ENCODE results near the gene IL22RA2. TPM values are rescaled to one million over a fixed set of nuclear protein-coding genes. Genes with fewer than 3 reads are reported as not detected.

Gene IL22RA2
- polyA plus RNA-seq, 3 donors from 2014 or later, result not detected

DNA sequence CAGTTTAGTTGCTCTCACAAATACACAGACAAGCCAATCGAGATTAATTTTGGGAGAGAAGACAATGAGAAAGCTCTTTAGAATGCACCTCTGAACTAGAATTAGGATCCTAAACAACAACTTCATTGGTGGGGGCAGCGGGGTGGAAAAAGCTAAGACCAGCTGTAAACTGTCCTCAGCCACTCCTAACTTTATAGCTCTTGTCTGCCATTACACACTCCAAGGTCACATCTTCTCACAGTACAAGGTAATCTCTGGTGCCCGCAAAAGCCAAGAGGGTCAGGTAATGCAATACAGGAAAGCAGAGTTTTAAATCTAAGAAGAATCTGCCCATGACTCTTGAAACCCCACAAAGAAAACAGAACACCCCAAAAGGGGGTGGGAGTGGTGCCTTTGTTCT is 17.8 kb upstream of the IL22RA2 start:
- Mint-ChIP-seq H3K4me1 (peaks cover 9 to 12% of the 10 kb centered on the region in 2 donors), H3K4me3 (no peak overlapping the region), H3K27ac (no peak overlapping the region), H3K27me3 (ENCODE audit: low read depth in 3 of 3) (peaks cover 0 to 7% (median 2%) of the 10 kb centered on the region in 3 donors), H3K36me3 (peaks cover 0 to 9% (median 8%) of the 10 kb centered on the region in 3 donors), H3K9me3 (peaks cover 0 to 18% (median 7%) of the 10 kb centered on the region in 6 donors)
- no peak for DNase-seq

DNA sequence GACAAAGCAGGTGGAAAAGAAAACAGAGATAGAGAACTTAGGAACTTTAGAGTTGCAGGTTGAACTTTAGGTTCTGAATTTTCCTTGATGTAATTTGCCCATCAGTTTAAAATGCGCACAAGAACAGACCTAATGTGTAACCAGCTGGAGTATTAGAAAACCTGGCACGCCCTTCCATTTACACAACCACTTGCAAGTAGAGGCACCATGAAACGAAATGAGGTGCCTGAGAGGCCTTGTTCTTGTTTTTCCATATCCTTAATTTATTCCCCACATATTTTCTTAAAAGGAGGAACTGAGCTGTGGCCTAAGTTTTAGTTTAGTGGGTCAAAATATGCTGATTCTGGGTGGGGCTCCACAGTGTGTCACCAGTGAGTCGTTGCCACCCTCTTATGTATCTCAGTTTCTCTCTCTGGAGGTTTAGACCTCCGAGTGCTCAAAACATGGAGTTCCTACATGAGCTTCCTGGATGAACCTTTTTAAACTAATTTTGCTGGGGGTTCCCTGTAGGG is 17.2 kb upstream of the IL22RA2 start:
- peaks cover 3 to 6% of the 10 kb centered on the region in 2 donors for H3K4me1 Mint-ChIP-seq
- peaks cover 0 to 5% (median 2%) of the 10 kb centered on the region in 3 donors for H3K27me3 Mint-ChIP-seq (ENCODE audit: low read depth in 3 of 3)
- H3K4me3 Mint-ChIP-seq, result no peak overlapping the region
- H3K36me3 Mint-ChIP-seq, result peaks cover 3 to 9% (median 8%) of the 10 kb centered on the region in 3 donors
- H3K27ac Mint-ChIP-seq, result no peak overlapping the region
- peaks cover 0 to 24% (median 9%) of the 10 kb centered on the region in 6 donors for H3K9me3 Mint-ChIP-seq
- DNase-seq, result no peak

DNA sequence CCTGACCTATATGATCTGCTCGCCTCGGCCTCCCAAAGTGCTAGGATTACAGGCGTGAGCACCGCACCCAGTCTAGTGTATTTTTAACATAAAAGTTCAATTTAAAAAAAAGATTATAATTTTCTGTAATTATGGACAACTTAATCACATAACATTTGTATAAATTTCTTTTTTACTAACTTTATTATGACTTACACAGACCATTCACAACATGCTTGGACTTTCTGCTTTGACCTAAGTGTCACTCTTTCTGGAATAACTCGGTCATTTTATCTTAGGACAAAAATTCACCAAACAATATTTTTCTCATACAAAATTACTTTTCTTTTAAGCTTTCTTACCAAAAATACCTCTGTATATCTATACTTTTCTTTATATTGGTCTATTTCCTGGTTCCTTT is 15.4 kb upstream of the IL22RA2 start:
- H3K36me3 Mint-ChIP-seq, result peaks cover 7 to 13% (median 9%) of the 10 kb centered on the region in 3 donors
- H3K27ac Mint-ChIP-seq, result no peak overlapping the region
- no peak for DNase-seq
- peaks cover 0 to 5% (median 2%) of the 10 kb centered on the region in 3 donors for H3K27me3 Mint-ChIP-seq (ENCODE audit: low read depth in 3 of 3)
- peaks cover 8 to 41% (median 22%) of the 10 kb centered on the region in 6 donors for H3K9me3 Mint-ChIP-seq
- H3K4me3 Mint-ChIP-seq, result no peak overlapping the region
- H3K4me1 Mint-ChIP-seq, result no peaks in the 10 kb centered on the region

DNA sequence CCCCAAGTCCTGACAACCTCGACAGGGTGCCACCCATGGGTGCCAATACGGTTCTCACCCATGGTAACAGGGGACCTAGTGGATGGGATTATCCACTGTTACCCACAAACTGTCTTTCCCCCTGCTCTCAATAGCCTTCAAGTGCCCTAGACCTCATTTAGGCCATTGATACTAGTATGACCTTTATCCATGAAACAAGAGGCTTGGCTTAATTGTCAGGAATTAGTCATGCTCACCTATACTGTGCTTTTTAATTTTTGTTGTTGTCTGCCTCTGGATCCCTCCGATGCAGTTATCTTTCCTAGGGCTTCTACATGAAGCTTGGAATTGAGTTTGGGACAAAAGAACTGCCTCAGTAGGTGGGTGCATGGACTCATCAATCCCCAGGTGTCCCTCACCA is 11.8 kb upstream of the IL22RA2 start:
- H3K4me3 Mint-ChIP-seq, result no peak overlapping the region
- peaks cover 13 to 23% (median 18%) of the 10 kb centered on the region in 3 donors for H3K36me3 Mint-ChIP-seq
- H3K4me1 Mint-ChIP-seq, result no peaks in the 10 kb centered on the region
- H3K27me3 Mint-ChIP-seq (ENCODE audit: low read depth in 3 of 3), result peaks cover 0 to 2% (median 2%) of the 10 kb centered on the region in 3 donors
- H3K9me3 Mint-ChIP-seq, result peaks cover 30 to 73% (median 52%) of the 10 kb centered on the region in 6 donors
- no peak for DNase-seq
- no peak overlapping the region for H3K27ac Mint-ChIP-seq

- Mint-ChIP-seq H3K27ac (no peak overlapping the region), H3K4me1 (no peaks in the 10 kb centered on the region), H3K27me3 (ENCODE audit: low read depth in 3 of 3) (peaks cover 0 to 2% (median 2%) of the 10 kb centered on the region in 3 donors), H3K4me3 (no peak overlapping the region), H3K36me3 (peaks cover 18 to 28% (median 19%) of the 10 kb centered on the region in 3 donors), H3K9me3 (peaks cover 34 to 74% (median 53%) of the 10 kb centered on the region in 6 donors)
- DNase-seq, result no peak
These were observed 9.2 kb upstream of the IL22RA2 start for GRCh38 chr6:137182654-137183073.

- Mint-ChIP-seq H3K9me3 (peaks cover 34 to 69% (median 51%) of the 10 kb centered on the region in 6 donors), H3K27ac (no peak overlapping the region), H3K4me3 (no peak overlapping the region), H3K36me3 (peaks cover 15 to 28% (median 18%) of the 10 kb centered on the region in 3 donors), H3K4me1 (no peaks in the 10 kb centered on the region), H3K27me3 (ENCODE audit: low read depth in 3 of 3) (no peaks in the 10 kb centered on the region)
- no peak for DNase-seq
These were observed 8.6 kb upstream of the IL22RA2 start for GRCh38 chr6:137181891-137182653.

GRCh38 chr6:137177611-137178010 is 4.2 kb upstream of the IL22RA2 start:
- peaks cover 15 to 26% (median 22%) of the 10 kb centered on the region in 6 donors for H3K9me3 Mint-ChIP-seq
- H3K4me3 Mint-ChIP-seq, result no peak overlapping the region

GRCh38 chr6:137176729-137177128 is 3.3 kb upstream of the IL22RA2 start:
- Mint-ChIP-seq H3K4me3 (no peak overlapping the region), H3K9me3 (peaks cover 6 to 17% (median 13%) of the 10 kb centered on the region in 6 donors), H3K27me3 (ENCODE audit: low read depth in 3 of 3) (peaks cover 0 to 4% (median 0%) of the 10 kb centered on the region in 3 donors), H3K27ac (no peak overlapping the region), H3K36me3 (peaks cover 5 to 7% (median 5%) of the 10 kb centered on the region in 3 donors), H3K4me1 (no peaks in the 10 kb centered on the region)
- no peak for DNase-seq

More at GRCh38 chr6:137177611-137178010, 4.2 kb upstream of the IL22RA2 start:
- H3K27ac Mint-ChIP-seq, result no peak overlapping the region
- peaks cover 5 to 7% (median 6%) of the 10 kb centered on the region in 3 donors for H3K36me3 Mint-ChIP-seq
- DNase-seq, result no peak
- H3K27me3 Mint-ChIP-seq (ENCODE audit: low read depth in 3 of 3), result peaks cover 0 to 2% (median 0%) of the 10 kb centered on the region in 3 donors
- no peaks in the 10 kb centered on the region for H3K4me1 Mint-ChIP-seq

GRCh38 chr6:137175868-137176245 is 2.4 kb upstream of the IL22RA2 start:
- DNase-seq, result no peak
- no peaks in the 10 kb centered on the region for H3K4me1 Mint-ChIP-seq
- H3K27ac Mint-ChIP-seq, result no peak overlapping the region
- H3K4me3 Mint-ChIP-seq, result no peak overlapping the region
- H3K9me3 Mint-ChIP-seq, result peaks cover 0 to 10% (median 6%) of the 10 kb centered on the region in 6 donors
- H3K36me3 Mint-ChIP-seq, result peaks cover 4 to 7% (median 5%) of the 10 kb centered on the region in 3 donors
- H3K27me3 Mint-ChIP-seq (ENCODE audit: low read depth in 3 of 3), result peaks cover 0 to 4% (median 0%) of the 10 kb centered on the region in 3 donors

DNA sequence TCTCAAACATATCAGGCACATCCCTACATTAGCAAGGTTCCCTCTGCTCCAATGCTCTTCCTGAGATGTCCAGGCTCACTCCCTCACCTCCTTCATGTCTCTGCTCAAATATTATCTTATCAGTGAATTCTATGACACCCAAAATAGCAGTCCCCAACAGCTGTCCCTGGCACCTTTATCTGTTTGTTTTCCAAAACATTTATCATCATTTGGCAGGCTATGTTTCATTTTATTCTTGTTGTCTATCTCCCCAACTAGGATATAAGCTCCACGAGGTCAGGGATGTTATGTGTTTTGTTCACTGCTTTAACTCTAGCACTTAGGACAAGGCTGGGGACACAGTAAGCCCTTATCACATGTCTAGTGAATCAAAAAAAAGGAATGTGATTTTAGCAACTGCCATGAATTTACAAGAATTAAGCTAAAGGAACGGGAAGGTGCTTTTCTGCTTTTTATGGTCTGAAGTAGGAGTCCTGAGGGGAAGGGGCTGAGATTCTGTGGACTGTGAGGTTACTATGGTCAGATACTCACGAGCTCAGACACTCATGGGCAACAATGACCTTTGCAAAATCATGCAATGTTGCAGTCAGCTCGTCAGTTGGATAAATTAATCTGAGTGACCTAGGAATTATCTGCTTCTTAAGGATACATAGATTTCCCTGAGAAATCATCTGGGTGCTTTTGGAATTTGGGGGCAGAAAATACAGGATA is 1.9 kb upstream of the IL22RA2 start:
- Mint-ChIP-seq H3K4me1 (no peaks in the 10 kb centered on the region), H3K27me3 (ENCODE audit: low read depth in 3 of 3) (peaks cover 0 to 4% (median 0%) of the 10 kb centered on the region in 3 donors), H3K36me3 (peaks cover 0 to 7% (median 5%) of the 10 kb centered on the region in 3 donors), H3K9me3 (peaks cover 0 to 6% (median 2%) of the 10 kb centered on the region in 6 donors), H3K27ac (no peak overlapping the region), H3K4me3 (no peak overlapping the region)
- DNase-seq, result no peak

- Mint-ChIP-seq H3K36me3 (no peaks in the 10 kb centered on the region), H3K4me3 (no peak overlapping the region), H3K27me3 (ENCODE audit: low read depth in 3 of 3) (peaks cover 0 to 5% (median 4%) of the 10 kb centered on the region in 3 donors), H3K27ac (no peak overlapping the region), H3K4me1 (no peaks in the 10 kb centered on the region), H3K9me3 (no peaks in the 10 kb centered on the region)
- DNase-seq, result no peak
These were observed 561 bp downstream of the IL22RA2 start for GRCh38 chr6:137172734-137173431.

DNA sequence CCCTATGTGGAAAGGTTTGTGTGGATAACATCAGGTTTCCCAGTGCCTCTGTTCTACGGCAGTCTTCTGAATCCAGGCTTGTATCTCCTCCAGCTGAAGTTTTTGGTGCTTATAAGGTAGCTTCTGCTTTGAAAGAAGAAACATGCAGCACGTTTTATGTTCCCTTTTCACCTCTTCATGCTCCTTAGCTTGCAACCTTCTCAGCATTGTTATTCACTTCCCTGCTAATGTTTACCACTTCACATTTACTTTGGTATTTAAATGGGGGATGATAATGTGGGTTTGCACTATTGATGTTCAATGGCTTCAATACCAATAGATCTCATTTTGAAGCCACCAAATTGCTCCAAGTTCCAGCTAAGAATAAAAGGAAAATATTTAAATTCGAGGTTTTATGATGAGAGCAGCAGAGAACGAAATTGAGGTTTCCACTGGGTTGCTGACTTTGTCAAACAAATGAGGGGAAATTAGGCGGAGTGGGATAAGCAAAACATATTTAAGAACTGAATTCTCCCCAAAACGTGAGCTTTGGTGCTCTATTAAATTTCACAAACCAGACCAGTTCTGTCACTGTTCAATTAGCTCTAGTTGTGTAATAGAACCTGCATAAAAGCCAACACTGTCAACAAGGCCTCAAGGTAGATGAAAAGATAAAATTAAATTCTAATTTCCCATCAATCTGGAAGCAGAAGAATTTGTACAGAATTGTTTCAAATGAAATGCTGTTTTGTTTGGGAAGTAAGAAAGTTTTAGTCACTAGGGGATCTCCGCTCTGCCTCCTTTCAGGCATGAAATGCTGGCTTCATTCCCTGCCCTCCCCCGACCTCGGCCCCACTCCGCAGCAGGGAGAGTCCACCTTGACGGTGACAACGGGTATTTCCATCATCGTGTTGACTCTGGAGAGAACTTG is 1.4 kb downstream of the IL22RA2 start:
- H3K36me3 Mint-ChIP-seq, result no peaks in the 10 kb centered on the region
- H3K9me3 Mint-ChIP-seq, result no peaks in the 10 kb centered on the region
- H3K4me3 Mint-ChIP-seq, result no peak overlapping the region
- no peak for DNase-seq
- H3K27ac Mint-ChIP-seq, result no peak overlapping the region
- peaks cover 0 to 5% (median 5%) of the 10 kb centered on the region in 3 donors for H3K27me3 Mint-ChIP-seq (ENCODE audit: low read depth in 3 of 3)
- peaks cover 0 to 1% of the 10 kb centered on the region in 2 donors for H3K4me1 Mint-ChIP-seq

DNA sequence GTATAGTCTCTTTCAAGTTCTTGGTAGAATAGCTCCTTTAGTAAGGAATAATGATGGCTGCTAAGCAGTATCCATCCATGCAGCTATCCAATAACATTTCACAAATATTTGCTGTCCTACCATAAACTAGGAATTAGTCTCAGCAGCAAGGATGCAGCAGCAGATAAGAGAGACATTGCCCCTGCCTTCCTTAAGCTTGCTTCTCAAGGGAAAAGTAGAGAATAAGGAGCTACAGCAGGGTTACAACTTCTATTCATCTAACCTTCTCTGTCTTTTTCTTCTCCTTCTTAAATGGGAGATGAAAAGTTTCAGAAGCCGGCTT is 2.4 kb downstream of the IL22RA2 start:
- peaks cover 0 to 9% (median 9%) of the 10 kb centered on the region in 3 donors for H3K27me3 Mint-ChIP-seq (ENCODE audit: low read depth in 3 of 3)
- H3K27ac Mint-ChIP-seq, result no peak overlapping the region
- no peak for DNase-seq
- no peaks in the 10 kb centered on the region for H3K9me3 Mint-ChIP-seq
- H3K36me3 Mint-ChIP-seq, result no peaks in the 10 kb centered on the region
- H3K4me1 Mint-ChIP-seq, result peaks cover 6 to 10% of the 10 kb centered on the region in 2 donors
- H3K4me3 Mint-ChIP-seq, result no peak overlapping the region
